HK-2 (cell line): ENCODE measurements around the gene ABCC1.
"Not testable (repeated sequence)": the region's sequence is repeated elsewhere in the genome, so short reads cannot be mapped to it uniquely, and the experiment has no call there.

Experiments used
- DNase-seq: peaks from one replicate; pipeline ENCODE4 v3.0.0-alpha.2; 2018; ENCODE audit not compliant: unreplicated experiment

Gene ABCC1

DNA sequence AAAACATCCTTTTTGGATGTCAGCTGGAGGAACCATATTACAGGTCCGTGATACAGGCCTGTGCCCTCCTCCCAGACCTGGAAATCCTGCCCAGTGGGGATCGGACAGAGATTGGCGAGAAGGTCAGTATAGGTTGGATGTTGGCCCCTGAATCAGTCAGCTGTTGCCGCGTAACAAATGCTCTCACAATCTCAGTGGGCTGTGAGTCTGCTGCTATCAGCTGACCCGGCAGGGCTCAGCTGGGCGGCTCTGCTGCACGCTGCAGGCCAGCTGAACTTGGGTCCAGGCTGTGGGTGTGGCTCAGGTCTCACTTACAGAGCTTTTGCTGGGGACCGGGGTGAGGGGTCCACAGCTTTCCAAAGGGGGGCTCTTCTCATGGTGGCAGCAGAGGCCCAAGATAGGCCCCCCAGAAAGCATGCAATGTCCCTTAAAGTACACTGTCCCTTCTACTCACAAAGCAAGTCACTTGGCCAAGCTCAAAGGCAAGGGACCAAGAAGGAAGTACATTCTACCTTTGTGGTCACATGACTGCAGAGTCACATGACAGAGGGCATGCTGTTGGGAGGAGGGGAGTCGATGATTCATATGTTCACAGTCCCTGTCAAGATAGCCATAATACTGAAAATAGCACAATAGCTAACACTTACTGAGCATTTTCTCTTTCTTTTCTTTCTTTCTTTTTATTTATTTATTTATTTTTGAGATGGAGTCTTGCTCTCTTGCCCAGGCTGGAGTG is 134.2 kb downstream of the ABCC1 start:
- peak; percentile 47 for DNase-seq

DNA sequence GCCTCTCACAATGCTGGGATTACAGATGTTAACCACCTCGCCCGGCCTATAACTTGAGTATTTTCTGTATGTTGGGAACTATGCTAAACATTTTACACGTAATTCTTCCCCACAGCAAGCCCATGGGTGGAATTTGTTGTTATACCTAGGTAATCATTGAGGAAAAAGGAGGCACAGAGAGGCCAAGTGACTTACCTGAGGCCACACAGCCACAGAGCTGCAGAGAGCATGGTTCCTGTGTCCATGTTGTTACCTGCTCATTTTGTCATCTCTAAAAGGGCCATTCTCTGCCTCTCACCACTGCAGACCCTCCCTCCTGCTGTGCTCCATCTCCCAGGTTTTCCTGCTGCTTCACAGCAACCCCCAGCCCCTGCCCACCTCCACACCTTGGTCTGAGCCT is 135.5 kb downstream of the ABCC1 start:
- no peak for DNase-seq

DNA sequence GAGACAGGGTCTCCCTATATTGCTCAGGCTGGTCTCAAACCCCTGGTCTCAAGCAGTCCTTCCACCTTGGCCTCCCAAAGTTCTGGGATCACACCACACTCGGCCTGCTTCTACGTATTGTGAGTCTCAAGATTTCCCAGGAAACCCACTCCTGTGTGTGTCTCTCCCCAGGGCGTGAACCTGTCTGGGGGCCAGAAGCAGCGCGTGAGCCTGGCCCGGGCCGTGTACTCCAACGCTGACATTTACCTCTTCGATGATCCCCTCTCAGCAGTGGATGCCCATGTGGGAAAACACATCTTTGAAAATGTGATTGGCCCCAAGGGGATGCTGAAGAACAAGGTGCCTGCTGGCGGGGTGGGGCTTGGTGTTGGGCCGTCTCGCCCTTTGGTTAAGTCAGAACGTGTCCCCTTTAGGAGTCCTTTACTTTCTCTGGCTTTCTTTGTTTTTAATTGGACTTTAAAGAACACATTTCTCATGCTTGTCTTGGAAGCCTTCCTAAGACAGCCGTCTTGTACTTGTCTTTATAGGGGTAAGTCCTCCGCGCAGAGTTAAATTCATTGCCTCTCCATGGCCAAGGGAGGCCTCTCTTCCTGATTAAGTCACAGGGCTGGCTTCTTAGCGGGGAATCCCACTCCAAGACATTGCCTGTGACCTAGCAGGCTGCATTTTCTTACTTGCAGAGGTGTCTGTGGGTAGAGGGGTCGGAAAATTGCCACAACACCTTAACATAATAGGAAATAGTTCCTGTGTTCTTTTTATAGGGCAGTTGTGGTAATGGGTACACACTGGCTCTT is 137.4 kb downstream of the ABCC1 start:
- DNase-seq: no peak

DNA sequence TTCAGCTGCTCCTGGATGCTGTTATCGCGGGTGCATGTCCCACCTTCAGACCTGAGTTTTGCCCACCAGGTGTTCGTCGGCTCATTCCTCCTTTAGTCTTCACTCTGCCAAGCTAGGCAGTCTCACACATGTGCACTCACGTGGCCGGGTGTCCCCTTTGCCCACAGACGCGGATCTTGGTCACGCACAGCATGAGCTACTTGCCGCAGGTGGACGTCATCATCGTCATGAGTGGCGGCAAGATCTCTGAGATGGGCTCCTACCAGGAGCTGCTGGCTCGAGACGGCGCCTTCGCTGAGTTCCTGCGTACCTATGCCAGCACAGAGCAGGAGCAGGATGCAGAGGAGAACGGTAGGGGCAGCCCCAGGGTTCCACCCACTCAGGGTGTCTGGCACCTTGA is 140.8 kb downstream of the ABCC1 start:
- DNase-seq: no peak

DNA sequence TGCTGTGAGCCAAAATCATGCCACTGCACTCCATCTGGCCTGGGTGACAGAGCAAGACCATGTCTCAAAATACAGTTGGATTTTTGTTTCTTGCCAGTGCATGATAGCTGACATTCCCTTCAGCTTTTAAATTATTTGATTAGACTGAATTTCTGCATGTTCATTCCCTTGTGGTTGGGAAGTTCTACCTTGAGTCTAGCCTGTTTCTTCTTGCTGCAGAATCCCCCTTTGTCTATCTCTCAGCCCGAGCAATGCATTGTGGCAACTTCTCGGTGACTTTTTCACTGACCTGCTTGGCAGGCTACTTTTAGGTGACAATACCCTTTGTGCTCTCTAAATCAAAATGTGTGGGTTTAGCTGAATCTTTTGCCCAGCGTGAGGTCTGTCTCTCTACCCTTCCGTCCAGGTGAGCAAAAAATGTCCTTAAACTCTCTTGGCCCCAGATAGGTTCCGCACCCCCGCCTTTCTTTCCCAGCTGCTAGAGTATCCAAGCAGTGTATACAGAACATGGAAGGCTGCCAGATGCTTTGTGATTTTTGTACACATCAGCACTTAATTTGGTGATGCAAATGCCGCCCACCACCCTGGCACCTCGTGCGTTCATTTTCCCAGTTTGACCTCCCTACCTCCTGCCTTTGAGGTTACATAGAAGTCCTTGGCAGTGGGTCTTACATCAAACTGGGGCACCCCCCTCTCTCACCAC is 143.7 kb downstream of the ABCC1 start:
- no peak for DNase-seq

DNA sequence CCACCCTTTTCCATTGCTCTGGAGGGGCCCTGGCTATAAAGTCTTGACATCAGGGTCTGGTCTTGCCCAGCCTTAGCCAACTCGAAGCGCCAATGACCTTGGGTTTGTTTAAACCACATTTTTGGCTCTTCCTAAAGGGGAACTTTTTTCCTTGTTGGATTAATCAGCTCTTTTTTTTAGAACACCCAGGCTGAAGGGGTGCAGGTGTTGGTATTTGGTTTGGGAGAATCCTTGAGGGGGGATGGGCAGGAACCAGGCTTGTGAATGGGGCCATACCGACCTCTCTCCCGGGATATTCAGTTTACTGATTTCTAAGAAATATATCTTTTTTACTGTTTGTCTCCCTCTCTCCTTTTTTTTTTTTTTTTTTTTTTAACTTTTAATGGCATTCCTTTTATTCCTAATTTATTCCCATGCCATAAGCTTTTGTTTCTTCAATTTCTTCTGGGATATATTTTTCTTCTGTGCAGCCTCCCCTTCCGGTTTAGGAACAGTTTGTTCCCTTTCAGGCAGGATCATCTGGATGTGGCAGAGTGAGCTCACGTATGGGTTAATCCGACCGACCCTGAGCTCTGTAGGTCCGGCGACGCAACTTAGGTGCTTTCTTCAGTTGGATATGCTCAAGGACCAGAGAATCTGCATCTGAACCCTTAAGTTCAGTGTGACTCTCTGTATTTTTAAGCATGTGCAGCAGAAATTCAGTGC is 144.4 kb downstream of the ABCC1 start:
- DNase-seq: no peak

DNA sequence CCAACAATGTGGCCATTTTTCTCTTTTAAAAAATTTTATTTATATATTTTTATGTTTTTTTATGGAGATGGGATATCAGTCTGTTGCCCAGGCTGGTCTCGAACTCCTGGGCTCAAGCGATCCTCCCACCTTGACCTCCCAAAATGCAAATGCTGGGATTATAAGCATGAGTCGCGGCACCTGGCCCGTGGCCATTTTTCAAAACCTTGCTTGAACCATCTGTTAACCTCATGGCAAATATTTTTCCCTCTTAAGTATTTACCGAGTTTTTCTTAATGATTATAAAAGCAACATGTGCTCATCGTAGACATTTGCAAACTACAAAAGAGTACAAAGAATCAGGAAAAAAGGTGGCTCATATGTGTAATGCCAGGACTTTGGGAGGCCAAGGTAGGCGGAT is 146.2 kb downstream of the ABCC1 start:
- DNase-seq: no peak

DNA sequence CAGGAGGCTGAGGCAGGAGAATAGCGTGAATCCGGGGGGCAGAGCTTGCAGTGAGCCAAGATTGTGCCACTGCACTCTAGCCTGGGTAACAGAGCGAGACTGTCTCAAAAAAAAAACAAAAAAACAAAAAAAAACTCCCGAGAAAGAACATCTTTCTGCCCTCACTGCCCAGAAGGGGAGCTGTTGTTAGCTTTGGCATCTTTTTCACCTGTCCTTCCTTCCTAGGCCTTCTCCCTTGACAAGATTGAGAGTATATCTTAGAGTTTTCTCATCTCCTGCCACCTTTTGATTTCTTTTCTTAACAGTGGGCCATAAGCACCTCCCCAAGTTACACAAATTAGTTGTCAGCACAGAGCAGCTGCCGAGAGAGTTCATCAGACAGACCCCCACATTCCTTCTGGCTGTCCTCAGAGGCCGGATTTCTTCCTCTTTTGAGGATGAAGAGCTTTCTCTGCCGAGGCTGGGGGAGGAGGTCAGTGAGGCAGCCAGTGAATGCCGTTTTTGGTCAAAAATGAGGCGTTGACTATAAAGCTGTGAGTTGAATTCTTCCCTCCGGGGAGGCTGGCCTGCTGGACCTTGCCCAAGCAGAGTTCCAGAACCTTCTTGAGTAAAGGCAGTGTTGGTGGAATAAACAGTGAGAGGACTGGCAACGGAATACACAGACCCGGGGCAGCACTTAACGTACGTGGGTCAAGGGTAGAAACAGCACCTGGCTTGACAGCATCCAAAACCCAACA is 146.9 kb downstream of the ABCC1 start:
- DNase-seq: no peak

DNA sequence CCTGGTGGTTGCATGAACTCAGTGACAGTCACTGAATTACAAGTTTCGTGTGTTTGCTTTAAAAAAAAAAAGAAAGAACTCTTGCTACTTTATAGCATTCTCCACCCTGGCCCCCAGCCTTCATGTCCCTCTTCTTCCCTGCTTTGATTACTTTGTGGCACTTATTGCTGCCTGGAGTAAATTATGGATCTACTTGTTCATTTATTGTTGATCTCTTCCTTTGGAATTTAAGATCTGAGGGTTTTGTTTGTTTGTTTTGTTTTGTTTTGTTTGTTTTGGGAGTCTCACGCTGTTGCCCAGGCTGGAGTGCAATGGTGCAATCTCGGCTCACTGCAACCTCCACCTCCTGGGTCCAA is 147.4 kb downstream of the ABCC1 start:
- no peak for DNase-seq

DNA sequence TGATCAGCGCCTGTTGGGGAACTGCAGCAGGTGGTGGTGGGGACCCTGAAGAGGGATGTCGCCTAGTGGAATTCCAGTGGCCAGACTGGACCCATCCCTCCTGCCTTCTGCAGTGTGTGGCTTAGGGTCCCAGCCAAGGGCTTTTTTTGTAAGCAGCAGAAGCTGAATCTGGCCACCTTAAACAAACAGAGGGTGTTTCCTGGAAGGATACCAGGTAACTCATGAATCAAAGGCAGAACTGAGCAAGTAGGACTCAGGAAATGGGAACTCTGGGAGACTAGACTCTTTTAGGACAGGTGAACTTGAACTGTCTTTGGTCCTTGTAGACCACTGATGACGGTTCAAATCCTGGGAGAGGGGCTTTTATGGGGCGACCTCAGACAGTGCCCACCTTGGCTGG is 149.9 kb downstream of the ABCC1 start:
- no peak for DNase-seq

DNA sequence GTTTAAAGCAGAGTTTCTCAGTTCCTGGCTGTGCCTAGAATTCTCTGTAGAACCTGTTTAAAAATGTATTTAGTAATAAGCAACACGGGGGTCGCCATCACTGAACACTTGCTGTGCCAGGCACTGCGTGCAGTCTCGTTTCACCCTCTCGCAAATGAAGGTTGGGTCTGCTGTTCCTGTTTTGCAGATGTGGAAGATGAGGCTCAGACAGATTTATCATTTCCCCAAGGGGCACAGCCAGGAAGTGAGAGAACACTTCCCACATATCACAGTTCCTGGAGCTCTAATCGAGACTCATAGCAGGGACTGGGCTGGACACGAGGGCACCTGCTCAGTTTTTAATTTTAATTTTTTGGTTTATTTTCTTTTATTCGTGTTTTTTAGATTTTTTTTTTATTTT is 151.2 kb downstream of the ABCC1 start:
- no peak for DNase-seq

DNA sequence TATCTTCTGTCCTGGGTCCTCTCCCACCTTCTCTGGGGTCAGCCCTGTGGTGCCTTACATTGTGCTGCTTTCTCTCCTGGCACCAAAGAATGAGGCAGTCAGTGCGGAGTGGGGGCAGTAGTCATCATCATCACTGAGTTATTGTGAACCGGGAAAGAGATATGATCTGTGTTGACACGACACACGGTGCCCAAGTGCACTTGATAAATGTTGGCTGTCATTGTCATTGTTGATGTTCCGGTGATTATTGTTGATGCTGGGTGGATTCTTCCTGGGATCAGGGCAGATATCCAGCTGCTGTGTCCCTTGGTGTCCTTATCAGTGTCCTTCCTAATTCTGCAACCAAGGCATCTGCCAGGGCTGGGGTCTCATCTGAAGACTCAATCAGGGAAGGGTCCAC is 152.2 kb downstream of the ABCC1 start:
- DNase-seq: no peak

DNA sequence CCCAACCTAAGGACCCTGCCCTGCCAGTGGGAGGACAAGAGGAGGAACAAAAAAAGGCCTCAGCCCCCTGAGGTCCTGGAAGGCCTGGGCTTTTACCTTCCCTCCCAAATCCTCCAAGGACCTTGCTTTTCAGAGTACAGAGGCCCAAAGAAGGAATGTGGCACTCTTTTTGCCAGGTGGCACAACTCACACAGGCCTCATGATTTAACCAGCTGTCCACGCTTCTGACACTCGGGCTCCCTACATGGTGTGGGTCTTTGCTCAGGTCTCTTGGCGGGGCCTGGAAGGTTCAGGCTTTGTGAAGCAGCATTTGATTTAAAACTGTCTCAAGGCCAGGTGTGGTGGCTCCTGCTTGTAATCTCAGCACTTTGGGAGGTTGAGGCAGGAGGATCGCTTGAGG is 153.3 kb downstream of the ABCC1 start:
- no peak for DNase-seq

DNA sequence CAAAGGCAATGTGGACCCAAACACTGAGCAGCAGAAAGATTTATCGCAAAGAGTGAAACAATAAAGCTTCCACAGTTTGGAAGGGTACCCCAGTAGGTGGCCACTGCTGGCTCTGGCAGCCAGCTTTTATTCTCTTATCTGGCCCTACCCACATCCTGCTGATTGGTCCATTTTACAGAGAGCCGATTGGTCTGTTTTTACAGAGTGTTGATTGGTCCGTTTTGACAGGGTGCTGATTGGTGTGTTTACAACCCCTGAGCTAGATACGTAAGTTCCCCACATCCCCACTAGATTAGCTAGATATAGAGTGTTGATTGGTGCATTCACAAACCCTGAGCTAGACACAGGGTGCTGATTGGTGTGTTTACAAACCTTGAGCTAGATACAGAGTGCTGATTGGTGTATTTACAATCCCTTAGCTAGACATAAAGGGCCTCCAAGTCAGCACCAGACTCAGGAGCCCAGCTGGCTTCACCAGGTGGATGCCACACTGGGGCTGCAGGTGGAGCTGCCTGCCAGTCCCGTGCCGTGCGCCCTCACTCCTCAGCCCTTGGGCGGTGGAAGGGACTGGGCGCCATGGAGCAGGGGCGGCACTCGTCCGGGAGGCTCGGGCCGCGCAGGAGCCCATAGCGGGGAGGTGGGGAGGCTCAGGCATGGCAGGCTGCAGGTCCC is 154.9 kb downstream of the ABCC1 start:
- DNase-seq: not testable (repeated sequence)

DNA sequence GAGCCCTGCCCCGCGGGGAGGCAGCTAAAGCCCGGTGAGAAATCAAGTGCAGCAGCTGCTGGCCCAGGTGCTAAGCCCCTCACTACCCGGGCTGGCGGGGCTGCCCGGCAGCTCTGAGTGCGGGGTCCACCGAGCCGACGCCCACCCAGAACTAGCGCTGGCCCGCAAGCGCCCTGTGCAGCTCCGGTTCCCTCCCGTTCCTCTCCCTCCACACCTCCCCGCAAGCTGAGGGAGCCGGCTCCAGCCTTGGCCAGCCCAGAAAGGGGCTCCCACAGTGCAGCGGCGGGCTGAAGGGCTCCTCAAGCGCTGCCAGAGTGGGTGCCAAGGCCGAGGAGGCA is 155.4 kb downstream of the ABCC1 start:
- not testable (repeated sequence) for DNase-seq

DNA sequence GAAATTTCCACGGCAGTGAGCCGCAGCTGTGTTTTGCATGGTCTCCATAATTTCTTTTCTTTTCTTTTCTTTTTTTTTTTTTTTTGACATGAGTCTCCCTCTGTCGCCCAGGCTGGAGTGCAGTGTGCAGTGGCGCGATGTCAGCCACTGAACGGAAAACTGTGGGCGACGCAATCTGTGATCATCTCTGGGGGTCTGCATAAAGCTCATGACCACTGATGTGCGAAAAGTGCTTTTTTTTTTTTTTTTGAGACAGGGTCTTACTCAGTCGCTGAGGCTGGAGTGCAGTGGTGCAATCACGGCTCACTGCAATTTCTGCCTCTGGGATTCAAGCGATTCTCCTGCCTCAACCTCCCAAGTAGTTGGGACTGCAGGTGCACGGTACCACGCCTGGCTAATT is 156.2 kb downstream of the ABCC1 start:
- no peak for DNase-seq

DNA sequence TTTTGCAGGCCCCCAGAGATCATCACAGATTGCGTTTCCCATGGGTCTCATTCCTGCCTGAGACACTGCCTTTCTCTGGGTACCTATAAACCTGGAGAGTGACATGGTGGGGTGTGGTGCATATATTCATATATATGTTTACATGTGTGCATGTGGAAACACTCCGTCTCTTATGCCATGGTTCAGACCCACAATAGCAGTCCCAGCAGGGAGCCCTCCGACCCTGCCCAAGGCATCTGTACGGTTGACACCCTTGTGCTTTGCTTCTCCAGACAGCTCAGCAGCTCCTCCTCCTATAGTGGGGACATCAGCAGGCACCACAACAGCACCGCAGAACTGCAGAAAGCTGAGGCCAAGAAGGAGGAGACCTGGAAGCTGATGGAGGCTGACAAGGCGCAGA is 157.1 kb downstream of the ABCC1 start:
- DNase-seq: no peak

DNA sequence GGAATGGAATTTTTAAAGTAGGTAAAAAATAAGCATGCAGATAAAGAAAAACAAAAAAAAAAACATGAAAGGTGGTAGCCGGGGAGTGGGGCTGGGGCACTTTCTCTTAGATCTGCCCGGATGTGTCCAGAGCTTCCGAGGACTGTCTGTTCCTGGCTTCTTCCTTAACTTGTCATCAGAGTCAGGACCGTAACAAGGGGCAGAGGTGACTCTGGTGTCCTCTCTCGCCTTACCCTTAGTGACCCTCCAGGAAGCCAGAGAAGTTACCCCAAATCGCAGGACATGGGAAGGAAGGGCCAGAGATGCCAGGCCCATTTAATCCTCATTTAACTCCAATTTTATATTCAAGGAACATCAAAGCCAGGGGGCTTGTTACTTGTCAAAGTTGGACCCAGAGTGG is 158.4 kb downstream of the ABCC1 start:
- DNase-seq: no peak

DNA sequence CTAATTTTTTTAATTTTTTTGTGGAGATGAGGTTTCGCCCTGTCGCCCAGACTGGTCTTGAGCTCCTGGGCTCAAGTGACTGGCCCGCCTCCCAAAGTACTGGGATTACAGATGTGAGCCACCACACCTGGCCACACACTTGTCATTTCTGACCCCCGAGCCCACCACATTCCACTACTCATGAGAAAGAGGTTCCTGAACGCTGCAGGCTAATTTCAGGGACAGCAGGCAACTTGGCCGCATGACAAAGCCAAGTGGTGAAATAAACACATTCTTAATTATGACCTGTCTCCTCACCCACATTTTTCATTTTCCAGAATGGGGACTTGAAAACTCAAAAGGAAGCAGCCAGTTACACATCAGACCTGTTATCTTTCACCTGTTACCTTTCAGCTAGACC is 159.3 kb downstream of the ABCC1 start:
- no peak for DNase-seq

DNA sequence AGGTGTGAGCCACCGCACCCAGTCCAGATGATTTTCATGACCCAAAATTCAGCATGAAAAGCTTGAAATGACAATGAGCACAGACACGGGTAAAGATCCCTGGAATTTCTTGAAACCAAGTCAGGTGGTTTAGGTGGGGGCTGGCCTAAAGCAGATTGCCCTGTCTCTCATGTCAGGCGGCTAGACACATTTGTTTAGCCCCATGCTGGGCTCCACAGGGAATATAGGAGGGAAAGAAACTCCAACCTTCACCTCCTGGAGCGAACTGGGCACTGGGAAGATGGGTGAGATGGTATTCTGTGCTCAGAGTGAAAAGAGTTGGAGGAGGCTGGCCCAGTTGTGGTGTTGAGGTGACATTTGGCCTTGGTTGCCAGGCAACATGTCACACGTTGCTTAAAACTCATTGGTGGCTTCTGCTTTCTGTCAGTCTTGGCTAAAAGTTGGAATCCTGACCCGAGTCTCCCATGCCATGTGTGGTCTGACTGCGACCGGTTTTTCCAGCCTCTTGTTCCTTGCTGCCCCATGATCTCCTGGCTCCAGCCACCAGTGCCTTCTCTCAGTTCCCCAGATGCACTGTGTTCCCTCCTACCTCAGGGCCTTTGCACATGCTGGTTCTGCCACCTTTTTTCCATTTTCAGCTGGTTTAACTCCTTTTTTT is 160.2 kb downstream of the ABCC1 start:
- no peak for DNase-seq

DNA sequence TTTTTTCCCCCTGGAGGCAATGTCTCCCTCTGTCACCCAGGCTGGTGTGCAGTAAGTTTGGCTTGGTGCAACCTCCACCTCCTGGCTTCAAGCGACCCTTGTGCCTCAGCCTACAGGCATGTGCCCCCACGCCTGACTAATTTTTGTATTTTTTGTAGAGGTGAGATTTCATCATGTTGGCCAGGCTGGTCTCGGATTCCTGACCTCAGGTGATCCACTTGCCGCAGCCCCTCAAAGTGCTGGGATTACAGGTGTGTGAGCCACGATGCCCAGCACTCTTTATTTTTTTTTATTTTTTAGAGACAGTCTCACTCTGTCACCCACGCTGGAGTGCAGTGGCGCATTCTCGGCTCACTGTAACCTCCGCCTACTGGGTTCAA is 160.7 kb downstream of the ABCC1 start:
- DNase-seq: no peak
